Ishikawa (cell line): ENCODE results near the gene APPL2.

ENCODE experiments used
- CEBPB ChIP-seq: IDR thresholded peaks from 2 replicates; pipeline ENCODE4 v1.6.1; 2012
- CREB1 ChIP-seq: IDR thresholded peaks from 2 replicates; pipeline ENCODE4 v1.6.1; 2012; ENCODE audit warnings: low read depth
- EGR1 ChIP-seq: IDR thresholded peaks from 2 replicates; pipeline ENCODE4 v1.6.1; 2012
- EP300 ChIP-seq: IDR thresholded peaks from 2 replicates; pipeline ENCODE4 v1.6.1; 2012; ENCODE audit warnings: borderline replicate concordance
- MAX ChIP-seq: IDR thresholded peaks from 2 replicates; pipeline ENCODE4 v1.6.1; 2012
- REST ChIP-seq: IDR thresholded peaks from 2 replicates; pipeline ENCODE4 v1.6.1; 2012; ENCODE audit warnings: low read depth, mild to moderate bottlenecking
- TAF1 ChIP-seq: IDR thresholded peaks from 2 replicates; pipeline ENCODE4 v1.6.1; 2012; ENCODE audit warnings: low read depth, mild to moderate bottlenecking
- TCF12 ChIP-seq: IDR thresholded peaks from 2 replicates; pipeline ENCODE4 v1.6.1; 2012; ENCODE audit warnings: low read depth
- USF1 ChIP-seq: IDR thresholded peaks from 2 replicates; pipeline ENCODE4 v1.6.1; 2012
- YY1 ChIP-seq: IDR thresholded peaks from 2 replicates; pipeline ENCODE4 v1.6.1; 2012; ENCODE audit warnings: low read depth

GRCh38 chr12:105164068-105164467 is 71.9 kb downstream of the APPL2 start:
- no peak for TF ChIP-seq YY1
- no peak for TF ChIP-seq REST
- TF ChIP-seq CREB1, result no peak
- TF ChIP-seq EGR1, result no peak
- TF ChIP-seq TAF1, result no peak
- TF ChIP-seq TCF12, result no peak
- no peak for TF ChIP-seq EP300
- TF ChIP-seq CEBPB, result no peak
- no peak for TF ChIP-seq USF1
- no peak for TF ChIP-seq MAX
